ENCODE results near the gene PAF1. TPM values are rescaled to one million over a fixed set of nuclear protein-coding genes. Genes with fewer than 3 reads are reported as not detected.

The PAF1 gene
- polyA plus RNA-seq (2013, experiment 1 of 2): 41.8 TPM
- polyA plus RNA-seq (2013, experiment 2 of 2): 46.1 TPM

- Histone ChIP-seq H3K4me3 (ENCODE audit: extremely low read depth, insufficient read depth, low read length, poor library complexity, severe bottlenecking) (peak within 1 kb of the TSS; percentile 94), H3K9me3 (ENCODE audit: control insufficient read depth, low read length) (no peaks in the 10 kb centered on the region), H3K4me1 (ENCODE audit: control insufficient read depth, insufficient read depth, low read length, poor library complexity, severe bottlenecking) (peaks cover 13% of the 10 kb centered on the region), H3K36me3 (ENCODE audit: control insufficient read depth, insufficient read depth, low read length) (peaks cover 64% of the 10 kb centered on the region), H3K27ac (ENCODE audit: low read depth, low read length, severe bottlenecking) (peak within 1 kb of the TSS; percentile 98)
- 0% methylated on average over 45 to 58 of the region's 60 CpGs for WGBS, 2 experiments (ENCODE audit: insufficient coverage in 2 of 2)
Observed at GRCh38 chr19:39390751-39391437, at the start of gene PAF1, which contains the start of gene MED29. TSS of gene PAF1 (minus strand) at chr19:39391106. CDS start at chr19:39390864, 242 bp downstream. TSS of gene MED29 (plus strand) at chr19:39391378. CDS start at chr19:39391423, 45 bp downstream.

GRCh38 chr19:39438270-39438934 is 47.5 kb upstream of the PAF1 start:
- H3K9me3 ChIP-seq (ENCODE audit: control insufficient read depth, low read length): no peaks in the 10 kb centered on the region
- 87 to 94% methylated on average over 3 to 4 of the region's 9 CpGs for WGBS, 2 experiments (ENCODE audit: insufficient coverage in 2 of 2)
- peaks cover 19% of the 10 kb centered on the region for H3K36me3 ChIP-seq (ENCODE audit: control insufficient read depth, insufficient read depth, low read length)
- peaks cover 14% of the 10 kb centered on the region for H3K4me1 ChIP-seq (ENCODE audit: control insufficient read depth, insufficient read depth, low read length, poor library complexity, severe bottlenecking)
- no peak overlapping the region for H3K4me3 ChIP-seq (ENCODE audit: extremely low read depth, insufficient read depth, low read length, poor library complexity, severe bottlenecking)
- no peak overlapping the region for H3K27ac ChIP-seq (ENCODE audit: low read depth, low read length, severe bottlenecking)

GRCh38 chr19:39436350-39436716 is 45.4 kb upstream of the PAF1 start:
- Histone ChIP-seq H3K27ac (ENCODE audit: low read depth, low read length, severe bottlenecking) (peak overlapping the region; percentile 83), H3K9me3 (ENCODE audit: control insufficient read depth, low read length) (no peaks in the 10 kb centered on the region), H3K4me1 (ENCODE audit: control insufficient read depth, insufficient read depth, low read length, poor library complexity, severe bottlenecking) (peaks cover 15% of the 10 kb centered on the region), H3K36me3 (ENCODE audit: control insufficient read depth, insufficient read depth, low read length) (peaks cover 29% of the 10 kb centered on the region), H3K4me3 (ENCODE audit: extremely low read depth, insufficient read depth, low read length, poor library complexity, severe bottlenecking) (peak overlapping the region; percentile 100)
- 8% methylated on average over 2 of the region's 2 CpGs; no CpG with 5 or more reads in 1 of the 2 experiments for WGBS, 2 experiments (ENCODE audit: insufficient coverage in 2 of 2)

GRCh38 chr19:39435499-39436349 is 44.8 kb upstream of the PAF1 start, which contains the start of gene RPS16:
TSS of gene RPS16 (minus strand) at chr19:39435949. CDS start at chr19:39435895, 54 bp downstream.
- no peaks in the 10 kb centered on the region for H3K9me3 ChIP-seq (ENCODE audit: control insufficient read depth, low read length)
- H3K4me1 ChIP-seq (ENCODE audit: control insufficient read depth, insufficient read depth, low read length, poor library complexity, severe bottlenecking): peaks cover 21% of the 10 kb centered on the region
- WGBS, 2 experiments (ENCODE audit: insufficient coverage in 2 of 2): 0% methylated on average over 53 to 56 of the region's 61 CpGs
- peaks cover 33% of the 10 kb centered on the region for H3K36me3 ChIP-seq (ENCODE audit: control insufficient read depth, insufficient read depth, low read length)
- H3K27ac ChIP-seq (ENCODE audit: low read depth, low read length, severe bottlenecking): peak within 1 kb of the TSS; percentile 83
- H3K4me3 ChIP-seq (ENCODE audit: extremely low read depth, insufficient read depth, low read length, poor library complexity, severe bottlenecking): peak within 1 kb of the TSS; percentile 100

- peaks cover 24% of the 10 kb centered on the region for H3K4me1 ChIP-seq (ENCODE audit: control insufficient read depth, insufficient read depth, low read length, poor library complexity, severe bottlenecking)
- peak overlapping the region; percentile 49 for H3K27ac ChIP-seq (ENCODE audit: low read depth, low read length, severe bottlenecking)
- 56 to 68% methylated on average over 9 to 10 of the region's 10 CpGs for WGBS, 2 experiments (ENCODE audit: insufficient coverage in 2 of 2)
- no peaks in the 10 kb centered on the region for H3K9me3 ChIP-seq (ENCODE audit: control insufficient read depth, low read length)
- H3K4me3 ChIP-seq (ENCODE audit: extremely low read depth, insufficient read depth, low read length, poor library complexity, severe bottlenecking): peak overlapping the region; percentile 100
- peaks cover 33% of the 10 kb centered on the region for H3K36me3 ChIP-seq (ENCODE audit: control insufficient read depth, insufficient read depth, low read length)
Observed at GRCh38 chr19:39434123-39435076, 43.5 kb upstream of the PAF1 start.

GRCh38 chr19:39433480-39434079 is 42.7 kb upstream of the PAF1 start:
- no peak overlapping the region for H3K4me3 ChIP-seq (ENCODE audit: extremely low read depth, insufficient read depth, low read length, poor library complexity, severe bottlenecking)

GRCh38 chr19:39432677-39433025 is 41.7 kb upstream of the PAF1 start:
- Histone ChIP-seq H3K4me1 (ENCODE audit: control insufficient read depth, insufficient read depth, low read length, poor library complexity, severe bottlenecking) (peaks cover 38% of the 10 kb centered on the region), H3K9me3 (ENCODE audit: control insufficient read depth, low read length) (no peaks in the 10 kb centered on the region), H3K36me3 (ENCODE audit: control insufficient read depth, insufficient read depth, low read length) (peaks cover 33% of the 10 kb centered on the region), H3K4me3 (ENCODE audit: extremely low read depth, insufficient read depth, low read length, poor library complexity, severe bottlenecking) (no peak overlapping the region), H3K27ac (ENCODE audit: low read depth, low read length, severe bottlenecking) (no peak overlapping the region)
- WGBS, 2 experiments (ENCODE audit: insufficient coverage in 2 of 2): 94 to 95% methylated on average over 7 of the region's 8 CpGs

More at GRCh38 chr19:39433480-39434079, 42.7 kb upstream of the PAF1 start:
- Histone ChIP-seq H3K4me1 (ENCODE audit: control insufficient read depth, insufficient read depth, low read length, poor library complexity, severe bottlenecking) (peaks cover 30% of the 10 kb centered on the region), H3K9me3 (ENCODE audit: control insufficient read depth, low read length) (no peaks in the 10 kb centered on the region), H3K27ac (ENCODE audit: low read depth, low read length, severe bottlenecking) (peak overlapping the region; percentile 49), H3K36me3 (ENCODE audit: control insufficient read depth, insufficient read depth, low read length) (peaks cover 33% of the 10 kb centered on the region)
- 92 to 98% methylated on average over 6 to 7 of the region's 8 CpGs for WGBS, 2 experiments (ENCODE audit: insufficient coverage in 2 of 2)

- Histone ChIP-seq H3K9me3 (ENCODE audit: control insufficient read depth, low read length) (no peaks in the 10 kb centered on the region), H3K36me3 (ENCODE audit: control insufficient read depth, insufficient read depth, low read length) (peaks cover 39% of the 10 kb centered on the region), H3K4me1 (ENCODE audit: control insufficient read depth, insufficient read depth, low read length, poor library complexity, severe bottlenecking) (peaks cover 33% of the 10 kb centered on the region), H3K4me3 (ENCODE audit: extremely low read depth, insufficient read depth, low read length, poor library complexity, severe bottlenecking) (no peak overlapping the region), H3K27ac (ENCODE audit: low read depth, low read length, severe bottlenecking) (peak overlapping the region; percentile 87)
- WGBS, 2 experiments (ENCODE audit: insufficient coverage in 2 of 2): 83 to 87% methylated on average over 15 to 21 of the region's 25 CpGs
Observed at GRCh38 chr19:39430675-39431593, 40.0 kb upstream of the PAF1 start.
